ENCODE data around the gene PTBP2. TPM values are rescaled to one million over a fixed set of nuclear protein-coding genes. Genes with fewer than 3 reads are reported as not detected.

The PTBP2 gene
- total and polyA plus RNA-seq, 2 of the 8 experiments (the other 6 are each of a cell fraction or from before 2014, with no cell fraction given), result 24.2 to 61.7 TPM

GRCh38 chr1:96790599-96790998, 69.0 kb downstream of the PTBP2 start (continued):
- no peak for TF ChIP-seq TCF12 (IDR thresholded peaks at IDR 0.05; ENCODE audit: low read depth, low read length)
- TF ChIP-seq POU5F1 (IDR thresholded peaks at IDR 0.05; ENCODE audit: low read depth, low read length), result no peak
- TF ChIP-seq TEAD4 (IDR thresholded peaks at IDR 0.05; ENCODE audit: low read depth, low read length), result no peak
- no peak for TF ChIP-seq KDM4A (IDR thresholded peaks at IDR 0.05; ENCODE audit: low read depth, low read length, severe bottlenecking)
- TF ChIP-seq RFX5 (IDR thresholded peaks at IDR 0.05; ENCODE audit: borderline replicate concordance, low read depth, low read length), result no peak
- TF ChIP-seq TBP (IDR thresholded peaks at IDR 0.05; ENCODE audit: low read depth, low read length), result no peak

Data from H1 (cell line).